Heart left ventricle (tissue), 16 donors: ENCODE data around the gene SAMD10. TPM values are rescaled to one million over a fixed set of nuclear protein-coding genes. Genes with fewer than 3 reads are reported as not detected.
"Not testable (repeated sequence)": the region's sequence is repeated elsewhere in the genome, so short reads cannot be mapped to it uniquely, and the experiment has no call there.

Experiments
- ATAC-seq, 4 donors: fragments of 200-7000 bp; cut with Tn5 transposase; one replicate each; pipeline ENCODE4 v1.9.1; 2020 to 2022; ENCODE audit warnings: moderate library complexity in 4 of 4, mild to moderate bottlenecking in 3 of 4, moderate number of reproducible peaks in 1 of 4
- DNase-seq, 5 donors: peaks; one replicate each; pipeline ENCODE4 v3.0.0-alpha.2; 2020
- H3K27ac ChIP-seq, 12 donors: fragments of 200-600 bp; sonication (generic) in 4 of 12; one replicate each; pipeline versions ENCODE4 v1.5.0 to v1.8.0; 2016 to 2022; ENCODE audit warnings: mild to moderate bottlenecking in 2 of 12
- H3K27me3 ChIP-seq, 9 donors: fragments of 200-600 bp; sonication (generic) in 2 of 9; one replicate each; pipeline versions ENCODE4 v1.5.1 to v1.8.0; 2016 to 2022; ENCODE audit warnings: mild to moderate bottlenecking in 3 of 9
- H3K36me3 ChIP-seq, 9 donors: fragments of 200-600 bp; sonication (generic) in 2 of 9; one replicate each; pipeline versions ENCODE4 v1.5.0 to v1.8.0; 2018 to 2022; ENCODE audit warnings: mild to moderate bottlenecking in 2 of 9
- H3K4me1 ChIP-seq, 12 donors: fragments of 200-600 bp; sonication (generic) in 4 of 12; one replicate each; pipeline versions ENCODE4 v1.5.0 to v1.8.0; 2016 to 2022; ENCODE audit warnings: mild to moderate bottlenecking in 3 of 12
- H3K4me3 ChIP-seq, 12 donors: fragments of 200-600 bp; sonication (generic) in 4 of 12; one replicate each; pipeline versions ENCODE4 v1.5.0 to v1.8.0; 2017 to 2022; ENCODE audit warnings: mild to moderate bottlenecking in 9 of 12, moderate library complexity in 4 of 12
- H3K9me3 ChIP-seq, 12 donors: fragments of 200-600 bp; sonication (generic) in 4 of 12; one replicate each; pipeline versions ENCODE4 v1.5.0 to v1.8.0; 2016 to 2022; ENCODE audit warnings: mild to moderate bottlenecking in 1 of 12
- POLR2A ChIP-seq, 2 donors: fragments of 450-650 bp; IDR thresholded peaks; one replicate each; pipeline ENCODE4 v1.6.1; 2017; ENCODE audit warnings: antibody characterized with exemption in 2 of 2, mild to moderate bottlenecking in 2 of 2, moderate library complexity in 2 of 2
- WGBS, 4 donors: extraction: QIAGEN DNeasy Blood & Tissue Kit in 2 of 4; methylation state at CpG; one replicate each; pipeline versions ENCODE4 v1.1.5 to v1.1.7; 2013 to 2018; 5-methylcytosine and 5-hydroxymethylcytosine counted together
- intact Hi-C, 10 donors: fragments of 100-400 bp; cut with DNase I; formaldehyde crosslinking; loops; one replicate each; pipeline versions ENCODE4 v1.11.1 to v1.14.2; 2022
- polyA plus RNA-seq, 2 donors: library from polyadenylated mRNA; stranded (reverse); fragments of 200-250 nt; gene quantifications; one replicate each; pipeline ENCODE4 v1.2.3, GENCODE V29; 2013
- total RNA-seq, 9 donors: library from RNA; depleted of rRNA in 2 of 9; stranded (reverse); fragments of >200 nt in 2 of 9; fragmentation: NEBNext Ultra II Directional in 3 of 9; extraction: Animal tissue kit (Norgen Biotek cat#: 25700) in 3 of 9; gene quantifications; one replicate each; pipeline versions ENCODE4 v1.1.0 to v1.2.4, GENCODE V29; 2016 to 2023
- TF ChIP-seq, protein P1 (sequence below), 12 donors: fragments of 200-600 bp; sonication (generic) in 4 of 12; IDR thresholded peaks; one replicate each; pipeline versions ENCODE4 v1.5.0 to v1.8.0; 2018 to 2022; ENCODE audit warnings: antibody characterized with exemption in 12 of 12, mild to moderate bottlenecking in 5 of 12
- donor health status: ischemic (EF 13 %, LVEDD 7.1; RV severe dilation, severe dysfunction).
- donor health status: healthy with polysubstance abuse.
- donor health status: DM: no; HTN: yes; CAD: no.
- donor health status: DM: no; HTN: no; CAD: no.
- donor health status: ischemic (EF 25% LVEDD 6.9; RV normal size, moderate dysfunction).
- donor health status: ischemic (EF 25% LVEDD 5.7; RV mildly dilated, moderate dysfunction).
- donor health status: healthy.
- donor health status: DM: yes; HTN: yes; CAD: no.
- donor health status: ischemic (EF 35%, LVEDD 5.7; RV mildly dilated, moderate dysfunction).
- donor health status: nonischemic (EF 11% LVEDD 7.7; RV severe dilation, severe dysfunction).
- donor health status: DM: yes; HTN: yes; CAD: no.
- donor health status: PGD.
- donor health status: ischemic (EF 29% LVEDD 5.4; RV normal size, mild dysfunction).
- donor health status: nonischemic (EF 23%, LVEDD 6.1; RV moderate dilation, normal function).

The SAMD10 gene
- total and polyA plus RNA-seq, 11 donors, result 3.1 to 6.3 (median 4.7) TPM

DNA sequence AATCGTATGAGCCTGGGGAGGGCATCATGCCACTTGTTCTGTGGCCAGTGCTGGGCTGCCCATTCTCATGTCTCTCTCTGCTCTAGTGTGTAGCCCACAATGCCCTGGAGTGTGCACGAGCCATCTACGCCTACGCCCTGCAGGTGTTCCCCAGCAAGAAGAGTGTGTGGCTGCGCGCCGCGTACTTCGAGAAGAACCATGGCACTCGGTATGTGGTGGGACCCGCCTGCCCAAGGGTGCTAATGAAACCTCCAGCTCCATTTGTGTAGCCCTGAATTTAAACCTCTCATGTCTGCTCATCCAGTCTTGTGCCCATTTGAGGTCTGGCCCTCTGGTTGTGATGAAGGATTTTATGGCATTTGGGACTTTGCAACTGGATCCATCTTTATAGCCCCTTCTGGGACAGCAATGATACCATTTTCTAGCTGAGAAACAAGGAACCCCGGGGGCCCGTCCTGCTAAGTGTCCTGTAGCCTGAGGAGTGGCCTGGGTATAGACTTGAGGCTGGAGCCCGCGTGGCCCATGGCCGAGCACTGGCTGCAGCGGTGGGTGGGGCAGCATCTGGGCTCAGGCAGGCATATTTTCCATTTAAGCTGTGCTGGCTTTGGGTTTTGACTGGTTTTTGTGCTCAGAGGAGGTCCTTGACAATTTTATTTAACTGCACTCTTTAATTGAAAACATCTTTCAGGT lies 43.4 kb upstream of the SAMD10 start:
- TF ChIP-seq POLR2A (IDR thresholded peaks at IDR 0.05), result no peak
- TF ChIP-seq, protein P1, sequence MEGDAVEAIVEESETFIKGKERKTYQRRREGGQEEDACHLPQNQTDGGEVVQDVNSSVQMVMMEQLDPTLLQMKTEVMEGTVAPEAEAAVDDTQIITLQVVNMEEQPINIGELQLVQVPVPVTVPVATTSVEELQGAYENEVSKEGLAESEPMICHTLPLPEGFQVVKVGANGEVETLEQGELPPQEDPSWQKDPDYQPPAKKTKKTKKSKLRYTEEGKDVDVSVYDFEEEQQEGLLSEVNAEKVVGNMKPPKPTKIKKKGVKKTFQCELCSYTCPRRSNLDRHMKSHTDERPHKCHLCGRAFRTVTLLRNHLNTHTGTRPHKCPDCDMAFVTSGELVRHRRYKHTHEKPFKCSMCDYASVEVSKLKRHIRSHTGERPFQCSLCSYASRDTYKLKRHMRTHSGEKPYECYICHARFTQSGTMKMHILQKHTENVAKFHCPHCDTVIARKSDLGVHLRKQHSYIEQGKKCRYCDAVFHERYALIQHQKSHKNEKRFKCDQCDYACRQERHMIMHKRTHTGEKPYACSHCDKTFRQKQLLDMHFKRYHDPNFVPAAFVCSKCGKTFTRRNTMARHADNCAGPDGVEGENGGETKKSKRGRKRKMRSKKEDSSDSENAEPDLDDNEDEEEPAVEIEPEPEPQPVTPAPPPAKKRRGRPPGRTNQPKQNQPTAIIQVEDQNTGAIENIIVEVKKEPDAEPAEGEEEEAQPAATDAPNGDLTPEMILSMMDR (IDR thresholded peaks at IDR 0.05), result no peak
- ATAC-seq (no peak), DNase-seq (no peak)
- no peaks in the 10 kb centered on the region for H3K27me3 ChIP-seq
- H3K4me3 ChIP-seq, result no peak overlapping the region
- peaks cover 6 to 96% (median 94%) of the 10 kb centered on the region in 9 donors for H3K36me3 ChIP-seq
- WGBS, 4 donors, result 94 to 98% (median 96%) methylated on average over 12 to 17 of the region's 17 CpGs
- no peaks in the 10 kb centered on the region for H3K9me3 ChIP-seq
- intact Hi-C loops, result loop anchor here in 1 of 10 donors (5.0 kb wide), 1 partner anchor 41 kb away; the partner anchor contains the start of gene PRPF6
- no peak overlapping the region for H3K27ac ChIP-seq
- H3K4me1 ChIP-seq, result no peaks in the 10 kb centered on the region

DNA sequence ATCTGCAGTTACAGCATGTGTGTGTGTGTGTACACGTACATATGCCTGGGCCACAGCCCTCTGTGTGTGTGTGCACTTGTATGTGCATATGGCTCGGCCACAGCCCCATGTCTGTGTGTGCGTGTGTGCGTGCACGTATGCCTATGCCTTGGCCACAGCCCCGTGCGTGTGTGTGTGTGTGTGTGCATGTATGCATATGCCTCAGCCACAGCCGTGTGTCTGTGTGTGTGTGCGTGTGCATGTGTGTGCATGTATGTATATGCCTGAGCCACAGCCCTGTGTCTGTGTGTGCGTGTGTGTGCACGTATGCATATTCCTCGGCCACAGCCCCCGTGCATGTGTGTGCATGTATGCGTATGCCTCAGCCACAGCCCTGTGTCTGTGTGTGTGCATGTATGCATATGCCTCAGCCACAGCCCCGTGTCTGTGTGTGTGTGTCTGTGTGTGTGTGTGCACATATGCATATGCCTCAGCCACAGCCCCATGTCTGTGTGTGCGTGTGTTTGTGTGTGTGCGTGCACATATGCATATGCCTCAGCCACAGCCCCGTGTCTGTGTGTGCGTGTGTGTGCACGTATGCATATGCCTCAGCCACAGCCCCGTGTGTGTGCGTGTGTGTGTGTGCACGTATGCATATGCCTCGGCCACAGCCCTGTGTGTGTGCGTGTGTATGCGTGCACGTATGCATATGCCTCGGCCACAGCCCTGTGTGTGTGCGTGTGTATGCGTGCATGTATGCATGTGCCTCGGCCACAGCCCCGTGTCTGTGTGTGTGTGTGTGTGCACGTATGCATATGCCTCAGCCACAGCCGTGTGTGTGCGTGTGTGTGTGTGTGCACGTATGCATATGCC lies 41.9 kb upstream of the SAMD10 start:
- no peaks in the 10 kb centered on the region for H3K9me3 ChIP-seq
- TF ChIP-seq, protein P1 (IDR thresholded peaks at IDR 0.05), result no peak
- TF ChIP-seq POLR2A (IDR thresholded peaks at IDR 0.05), result no peak
- DNase-seq (no peak), ATAC-seq (no peak)
- no peaks in the 10 kb centered on the region for H3K4me1 ChIP-seq
- WGBS, 4 donors, result 91 to 96% (median 93%) methylated on average over 20 to 36 of the region's 36 CpGs
- H3K27me3 ChIP-seq, result no peaks in the 10 kb centered on the region
- no peak overlapping the region for H3K27ac ChIP-seq
- no peak overlapping the region for H3K4me3 ChIP-seq
- peaks cover 2 to 96% (median 94%) of the 10 kb centered on the region in 9 donors for H3K36me3 ChIP-seq
- intact Hi-C loops, result loop anchor here in 1 of 10 donors (5.0 kb wide), 1 partner anchor 39 kb away; the partner anchor contains the start of gene PRPF6

DNA sequence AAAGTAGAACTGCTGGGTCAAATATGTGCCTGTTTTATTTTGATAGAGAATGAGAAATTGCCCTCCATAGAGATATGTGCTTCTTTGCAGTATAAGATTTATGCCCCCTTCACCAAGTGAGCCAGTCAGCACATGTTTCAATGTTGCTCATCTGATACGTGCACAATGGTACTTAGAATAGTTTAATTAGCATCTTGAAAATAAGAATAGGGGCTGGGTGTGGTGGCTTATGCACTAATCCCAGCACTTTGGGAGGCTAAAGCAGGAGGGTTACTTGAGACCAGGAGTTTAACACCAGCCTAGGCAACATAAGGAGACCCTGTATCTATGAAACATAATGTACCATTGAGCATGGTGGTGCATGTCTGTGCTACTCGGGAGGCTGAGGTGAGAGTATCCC lies 36.2 kb upstream of the SAMD10 start:
- intact Hi-C loops, result no loop called here
- WGBS, 4 donors, result 78 to 83% (median 80%) methylated on average over 2 of the region's 2 CpGs

DNA sequence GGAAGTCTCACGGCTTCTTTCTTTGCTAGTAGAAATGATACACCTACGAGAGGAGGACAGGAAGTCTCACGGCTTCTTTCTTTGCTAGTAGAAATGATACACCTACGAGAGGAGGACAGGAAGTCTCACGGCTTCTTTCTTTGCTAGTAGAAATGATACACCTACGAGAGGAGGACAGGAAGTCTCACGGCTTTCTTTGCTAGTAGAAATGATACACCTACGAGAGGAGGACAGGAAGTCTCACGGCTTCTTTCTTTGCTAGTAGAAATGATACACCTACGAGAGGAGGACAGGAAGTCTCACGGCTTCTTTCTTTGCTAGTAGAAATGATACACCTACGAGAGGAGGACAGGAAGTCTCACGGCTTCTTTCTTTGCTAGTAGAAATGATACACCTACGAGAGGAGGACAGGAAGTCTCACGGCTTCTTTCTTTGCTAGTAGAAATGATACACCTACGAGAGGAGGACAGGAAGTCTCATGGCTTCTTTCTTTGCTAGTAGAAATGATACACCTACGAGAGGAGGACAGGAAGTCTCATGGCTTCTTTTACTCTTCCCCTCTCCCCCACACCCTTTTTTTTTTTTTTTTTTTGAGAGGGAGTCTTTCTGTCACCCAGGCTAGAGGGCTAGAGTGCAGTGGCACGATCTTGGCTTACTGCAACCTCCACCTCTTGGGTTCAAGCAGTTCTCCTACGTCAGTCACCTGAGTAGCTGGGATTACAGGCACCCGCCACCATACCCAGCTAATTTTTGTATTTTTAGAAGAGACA lies 33.1 kb upstream of the SAMD10 start:
- intact Hi-C loops, result not testable (repeated sequence)
- WGBS, 4 donors, result 89 to 95% (median 90%) methylated on average over 5 to 12 of the region's 20 CpGs

More for the DNA sequence above, 36.2 kb upstream of the SAMD10 start:
- ATAC-seq (no peak), DNase-seq (no peak)
- TF ChIP-seq, protein P1 (IDR thresholded peaks at IDR 0.05), result no peak
- no peak for TF ChIP-seq POLR2A (IDR thresholded peaks at IDR 0.05)
- Histone ChIP-seq H3K9me3 (no peaks in the 10 kb centered on the region), H3K27me3 (no peaks in the 10 kb centered on the region), H3K4me1 (peaks cover 0 to 6% (median 0%) of the 10 kb centered on the region in 12 donors), H3K36me3 (peaks cover 3 to 90% (median 87%) of the 10 kb centered on the region in 9 donors), H3K4me3 (no peak overlapping the region), H3K27ac (no peak overlapping the region)

More for the DNA sequence above, 33.1 kb upstream of the SAMD10 start:
- H3K4me3 ChIP-seq, result peak overlapping the region in 1 of 12 donors; percentile 8
- peak overlapping the region in 1 of 12 donors; percentile 66 for H3K27ac ChIP-seq
- peaks cover 0 to 11% (median 0%) of the 10 kb centered on the region in 12 donors for H3K4me1 ChIP-seq
- peaks cover 3 to 90% (median 85%) of the 10 kb centered on the region in 9 donors for H3K36me3 ChIP-seq
- H3K27me3 ChIP-seq, DNase-seq, H3K9me3 ChIP-seq, ATAC-seq: not testable (repeated sequence)
